ENCODE results near the gene RNASE12.

Gene RNASE12

GRCh38 chr14:20610002-20610765 lies 19.0 kb upstream of the RNASE12 start (continued):
- TF ChIP-seq SP7 (tag by site-specific recombination; IDR thresholded peaks at IDR 0.05) (peak; percentile 66; the same call in 1 of the 2 replicates), ZNF148 (tag by site-specific recombination; IDR thresholded peaks at IDR 0.05; ENCODE audit: borderline replicate concordance) (0 out of 2 replicates have a peak, but pooled peaks have one; percentile 25), ZNF701 (tag by site-specific recombination; IDR thresholded peaks at IDR 0.05) (no peak), ZXDB (tag by site-specific recombination; IDR thresholded peaks at IDR 0.05) (peak; percentile 73), AEBP2 (tag by site-specific recombination; IDR thresholded peaks at IDR 0.05; ENCODE audit: borderline replicate concordance) (no peak), ZNF112 (tag by site-specific recombination; IDR thresholded peaks at IDR 0.05) (no peak), ZNF24 (tag by site-specific recombination; IDR thresholded peaks at IDR 0.05) (peak; percentile 92), ZSCAN30 (tag by site-specific recombination; IDR thresholded peaks at IDR 0.05) (peak; percentile 92), INSM2 (tag by site-specific recombination; IDR thresholded peaks at IDR 0.05) (0 out of 2 replicates have a peak, but pooled peaks have one; percentile 56), ZNF488 (tag by site-specific recombination; IDR thresholded peaks at IDR 0.05) (no peak), ZNF660 (tag by site-specific recombination; IDR thresholded peaks at IDR 0.05) (peak; percentile 81), ZNF155 (tag by site-specific recombination; IDR thresholded peaks at IDR 0.05) (no peak), ZNF366 (tag by site-specific recombination; conservative IDR thresholded peaks at IDR 0.05) (peak; percentile 81), ZNF394 (tag by site-specific recombination; IDR thresholded peaks at IDR 0.05; ENCODE audit: borderline replicate concordance) (peak; percentile 89), ZNF571 (tag by site-specific recombination; IDR thresholded peaks at IDR 0.05) (no peak), ZNF677 (tag by site-specific recombination; IDR thresholded peaks at IDR 0.05) (no peak), ZSCAN23 (tag by site-specific recombination; IDR thresholded peaks at IDR 0.05) (peak; percentile 86), ZNF473 (tag by site-specific recombination; IDR thresholded peaks at IDR 0.05) (no peak), ZNF324 (tag by site-specific recombination; IDR thresholded peaks at IDR 0.05) (peak; percentile 85), IKZF3 (tag by site-specific recombination; IDR thresholded peaks at IDR 0.05) (peak; percentile 89), SCRT2 (tag by site-specific recombination; IDR thresholded peaks at IDR 0.05) (no peak), ZBTB44 (tag by site-specific recombination; IDR thresholded peaks at IDR 0.05) (peak; percentile 27; the same call in 1 of the 2 replicates), ZNF18 (tag by site-specific recombination; IDR thresholded peaks at IDR 0.05) (peak; percentile 23; the same call in 1 of the 2 replicates), ZNF776 (tag by site-specific recombination; IDR thresholded peaks at IDR 0.05; ENCODE audit: borderline replicate concordance) (no peak), ZNF585B (tag by site-specific recombination; IDR thresholded peaks at IDR 0.05) (no peak), PRDM10 (tag by site-specific recombination; IDR thresholded peaks at IDR 0.05) (peak; percentile 70)

Measured in HEK293 (cell line).